ENCODE results near the gene CLCA2. TPM values are rescaled to one million over a fixed set of nuclear protein-coding genes. Genes with fewer than 3 reads are reported as not detected.
"Not testable (repeated sequence)": the region's sequence is repeated elsewhere in the genome, so short reads cannot be mapped to it uniquely, and the experiment has no call there.

The CLCA2 gene
- total RNA-seq, 4 donors from 2014 or later, result 113 to 422 (median 258) TPM

DNA sequence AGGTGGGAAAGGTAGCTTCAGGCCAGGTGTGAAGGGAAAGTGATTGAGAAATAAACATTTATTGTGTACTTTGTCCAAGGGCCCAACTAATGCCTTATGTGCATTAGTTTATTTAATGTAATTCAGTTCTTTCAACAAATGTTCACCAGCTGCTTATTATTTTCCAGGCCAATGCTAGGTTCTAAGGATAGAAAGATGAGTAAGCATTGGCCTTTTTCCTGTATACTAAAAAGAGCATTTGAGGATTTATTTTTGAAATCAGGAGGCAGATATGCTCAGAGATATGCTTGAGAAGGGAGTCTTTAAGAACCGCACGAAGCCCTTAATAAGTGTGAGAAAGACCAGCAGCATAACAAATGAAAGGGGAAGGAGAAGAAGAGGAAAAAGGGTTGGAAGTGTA lies 76.7 kb downstream of the CLCA2 start:
- intact Hi-C loops (cut with DNase I), result no loop called here

DNA sequence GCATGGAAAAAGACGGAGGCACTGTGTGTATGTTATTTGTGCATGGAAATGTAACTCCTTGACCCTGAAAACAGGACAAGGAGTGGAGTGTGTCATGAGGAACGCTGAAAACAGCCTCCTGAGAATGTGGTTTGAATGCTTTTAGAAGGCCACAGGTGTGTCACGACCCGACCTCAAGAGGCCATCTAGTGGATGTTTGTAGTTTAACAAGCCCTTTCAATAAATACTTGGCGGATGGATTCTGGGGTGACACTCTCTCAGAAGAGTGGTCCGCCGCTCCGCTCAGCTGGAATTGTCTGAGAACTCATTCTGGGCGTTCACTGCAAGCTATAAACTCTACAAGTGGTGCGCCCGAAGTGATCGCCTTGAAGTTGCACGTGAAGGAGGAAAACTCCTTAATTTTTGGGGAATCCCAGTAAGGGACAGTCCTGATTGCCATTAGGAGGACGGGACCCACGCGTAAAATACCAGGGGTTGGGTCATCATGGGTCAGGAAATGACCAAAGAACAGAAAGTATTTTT lies 78.2 kb downstream of the CLCA2 start:
- WGBS, 2 donors, result 42 to 51% methylated on average over 16 of the region's 16 CpGs
- H3K27me3 ChIP-seq; H3K36me3 ChIP-seq; DNase-seq; intact Hi-C loops (cut with DNase I); H3K9me3 ChIP-seq: not testable (repeated sequence)
- Histone ChIP-seq H3K4me3 (peak overlapping the region; percentile 12 to 46 (median 30)), H3K4me1 (peaks cover 17 to 59% (median 28%) of the 10 kb centered on the region in 3 donors), H3K27ac (peak overlapping the region in 3 of 4 donors; percentile 56 to 83 (median 80))
- TF ChIP-seq, protein P1, sequence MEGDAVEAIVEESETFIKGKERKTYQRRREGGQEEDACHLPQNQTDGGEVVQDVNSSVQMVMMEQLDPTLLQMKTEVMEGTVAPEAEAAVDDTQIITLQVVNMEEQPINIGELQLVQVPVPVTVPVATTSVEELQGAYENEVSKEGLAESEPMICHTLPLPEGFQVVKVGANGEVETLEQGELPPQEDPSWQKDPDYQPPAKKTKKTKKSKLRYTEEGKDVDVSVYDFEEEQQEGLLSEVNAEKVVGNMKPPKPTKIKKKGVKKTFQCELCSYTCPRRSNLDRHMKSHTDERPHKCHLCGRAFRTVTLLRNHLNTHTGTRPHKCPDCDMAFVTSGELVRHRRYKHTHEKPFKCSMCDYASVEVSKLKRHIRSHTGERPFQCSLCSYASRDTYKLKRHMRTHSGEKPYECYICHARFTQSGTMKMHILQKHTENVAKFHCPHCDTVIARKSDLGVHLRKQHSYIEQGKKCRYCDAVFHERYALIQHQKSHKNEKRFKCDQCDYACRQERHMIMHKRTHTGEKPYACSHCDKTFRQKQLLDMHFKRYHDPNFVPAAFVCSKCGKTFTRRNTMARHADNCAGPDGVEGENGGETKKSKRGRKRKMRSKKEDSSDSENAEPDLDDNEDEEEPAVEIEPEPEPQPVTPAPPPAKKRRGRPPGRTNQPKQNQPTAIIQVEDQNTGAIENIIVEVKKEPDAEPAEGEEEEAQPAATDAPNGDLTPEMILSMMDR (IDR thresholded peaks at IDR 0.05), result peak in 5 of 6 experiments; percentile 30 to 69 (median 47)

More for the DNA sequence above, 76.7 kb downstream of the CLCA2 start:
- H3K27me3 ChIP-seq, result no peaks in the 10 kb centered on the region
- H3K9me3 ChIP-seq, result no peaks in the 10 kb centered on the region
- no peak overlapping the region for H3K27ac ChIP-seq
- 77 to 81% methylated on average over 2 of the region's 2 CpGs for WGBS, 2 donors
- H3K4me1 ChIP-seq, result peaks cover 17 to 48% (median 28%) of the 10 kb centered on the region in 3 donors
- H3K36me3 ChIP-seq, result no peaks in the 10 kb centered on the region
- no peak overlapping the region for H3K4me3 ChIP-seq
- DNase-seq, result no peak
- no peak for TF ChIP-seq POLR2A (IDR thresholded peaks at IDR 0.05)
- TF ChIP-seq, protein P1 (IDR thresholded peaks at IDR 0.05), result no peak

DNA sequence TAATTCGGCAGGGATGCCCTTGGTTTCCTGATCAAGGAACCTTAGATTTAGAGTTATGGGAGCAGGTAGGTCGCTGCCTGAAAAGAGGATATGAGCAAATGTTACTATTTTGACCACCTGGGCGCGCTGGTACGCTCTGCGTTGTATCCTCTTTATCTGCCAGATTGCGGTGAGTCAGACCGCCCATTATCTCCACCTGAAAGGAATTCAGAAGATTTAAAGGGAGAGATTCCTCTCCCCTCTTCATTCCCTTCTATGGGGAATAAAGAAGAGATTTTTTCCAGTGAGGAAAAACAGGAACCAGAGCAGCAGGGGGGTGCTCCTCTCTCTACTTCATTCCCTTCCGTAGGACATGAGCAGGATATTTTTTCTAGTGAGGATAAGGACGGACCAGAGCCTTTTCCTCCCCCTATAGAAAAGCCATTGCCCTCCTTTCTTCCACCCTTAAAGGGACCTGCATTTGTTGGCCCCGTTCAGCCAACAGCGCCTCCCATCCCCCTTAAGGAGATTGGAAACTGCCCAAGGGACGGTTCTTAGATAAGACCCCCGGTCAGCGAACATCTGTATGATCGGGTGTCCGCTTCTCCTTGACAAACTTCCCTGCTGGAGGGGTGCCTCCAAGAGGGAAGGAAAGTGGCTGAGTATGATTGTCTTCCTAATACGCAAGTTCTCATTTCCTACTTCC lies 78.9 kb downstream of the CLCA2 start:
- TF ChIP-seq POLR2A (IDR thresholded peaks at IDR 0.05), result no peak
- TF ChIP-seq, protein P1 (IDR thresholded peaks at IDR 0.05), result peak in 1 of 6 experiments; percentile 20
- no peak for DNase-seq
- intact Hi-C loops (cut with DNase I), result no loop called here
- Histone ChIP-seq H3K27ac (peak overlapping the region; percentile 61 to 83 (median 74)), H3K4me3 (peak overlapping the region; percentile 12 to 46 (median 30)), H3K36me3 (no peaks in the 10 kb centered on the region), H3K4me1 (peaks cover 17 to 59% (median 28%) of the 10 kb centered on the region in 3 donors), H3K27me3 (no peaks in the 10 kb centered on the region), H3K9me3 (no peaks in the 10 kb centered on the region)
- WGBS, 2 donors, result 34 to 56% methylated on average over 17 to 18 of the region's 18 CpGs

DNA sequence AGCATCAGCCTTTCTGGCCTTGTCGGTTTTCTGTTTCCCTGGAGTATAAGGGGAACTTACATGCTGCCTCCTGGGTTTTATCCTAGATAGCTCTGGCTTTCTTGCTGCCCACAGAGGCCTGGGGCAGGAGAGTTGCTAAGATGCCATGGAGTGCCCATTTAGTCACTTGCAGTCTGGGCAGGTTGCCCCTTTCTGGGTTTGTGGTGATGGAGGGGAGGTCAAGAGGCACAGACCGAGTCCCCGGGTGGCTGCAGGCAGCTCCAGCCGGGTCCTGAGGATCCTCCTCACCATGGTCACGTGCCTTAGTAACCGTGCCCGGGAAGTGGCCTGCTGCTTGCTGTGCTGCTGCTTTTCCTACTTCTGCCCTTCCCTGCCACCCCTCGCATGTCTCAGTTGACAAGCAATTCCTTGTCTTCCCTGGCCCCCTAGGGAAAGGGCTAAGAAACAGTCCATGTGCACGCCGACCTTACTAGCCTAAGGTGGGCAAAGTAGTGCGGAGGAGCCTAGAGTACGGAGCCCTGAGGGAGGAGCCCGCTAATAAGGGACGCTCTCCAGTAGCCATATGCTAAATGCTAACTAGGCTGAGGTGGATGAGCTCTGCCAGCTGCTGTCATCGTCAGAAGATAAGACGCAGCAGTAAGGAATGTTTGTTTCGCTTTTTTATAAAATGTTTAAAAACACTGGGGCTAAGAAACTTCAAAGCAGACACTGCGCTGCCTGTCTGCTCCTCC lies 79.6 kb downstream of the CLCA2 start:
- intact Hi-C loops (cut with DNase I), result no loop called here
- TF ChIP-seq, protein P1 (IDR thresholded peaks at IDR 0.05), result no peak
- no peak for TF ChIP-seq POLR2A (IDR thresholded peaks at IDR 0.05)
- no peaks in the 10 kb centered on the region for H3K36me3 ChIP-seq
- DNase-seq, result no peak
- 27 to 45% methylated on average over 5 to 16 of the region's 18 CpGs for WGBS, 2 donors
- no peaks in the 10 kb centered on the region for H3K9me3 ChIP-seq
- no peaks in the 10 kb centered on the region for H3K27me3 ChIP-seq
- peak overlapping the region; percentile 2 to 46 (median 6) for H3K4me3 ChIP-seq
- peaks cover 17 to 59% (median 28%) of the 10 kb centered on the region in 3 donors for H3K4me1 ChIP-seq
- peak overlapping the region; percentile 61 to 83 (median 74) for H3K27ac ChIP-seq

DNA sequence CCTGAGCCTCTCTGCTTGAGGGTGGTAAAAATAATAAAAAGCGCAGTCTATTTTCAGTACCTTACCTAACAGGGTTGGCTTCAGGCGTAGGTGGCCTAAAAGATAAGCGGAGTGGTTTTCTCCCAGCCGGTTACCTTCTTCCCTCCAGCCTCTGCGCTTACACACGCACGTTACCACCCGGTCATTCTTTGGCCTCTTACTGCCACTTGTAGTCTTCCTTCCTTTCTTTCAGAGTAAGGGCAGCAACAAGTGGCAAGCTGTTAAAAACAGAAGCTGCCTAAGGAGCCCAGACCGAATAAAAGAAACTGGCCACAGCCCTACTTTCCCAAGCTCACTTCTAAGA lies 80.1 kb downstream of the CLCA2 start:
- Histone ChIP-seq H3K9me3 (no peaks in the 10 kb centered on the region), H3K36me3 (no peaks in the 10 kb centered on the region), H3K27ac (peak overlapping the region; percentile 61 to 83 (median 74)), H3K4me1 (peaks cover 17 to 57% (median 28%) of the 10 kb centered on the region in 3 donors), H3K4me3 (peak overlapping the region; percentile 2 to 46 (median 6)), H3K27me3 (no peaks in the 10 kb centered on the region)
- DNase-seq, result no peak
- intact Hi-C loops (cut with DNase I), result no loop called here
- TF ChIP-seq, protein P1 (IDR thresholded peaks at IDR 0.05), result no peak
- WGBS, 2 donors, result 54 to 63% methylated on average over 9 of the region's 9 CpGs

All from esophagus squamous epithelium (tissue), 5 donors.